HL-60/S4 (cell line): Measurements from ENCODE around the gene CSTF1.

Experiments used
- in situ Hi-C: fragments of 300-500 bp; cut with MboI; formaldehyde crosslinking; loops from 2 replicates; pipeline ENCODE4 v1.14.3; 2022; ENCODE audit warnings: low sequenced_read_pairs

The CSTF1 gene

GRCh38 chr20:56426926-56427325 lies 34.5 kb downstream of the CSTF1 start:
- in situ Hi-C loops = no loop called here

GRCh38 chr20:56427797-56428196 lies 35.4 kb downstream of the CSTF1 start:
- in situ Hi-C loops = no loop called here

DNA sequence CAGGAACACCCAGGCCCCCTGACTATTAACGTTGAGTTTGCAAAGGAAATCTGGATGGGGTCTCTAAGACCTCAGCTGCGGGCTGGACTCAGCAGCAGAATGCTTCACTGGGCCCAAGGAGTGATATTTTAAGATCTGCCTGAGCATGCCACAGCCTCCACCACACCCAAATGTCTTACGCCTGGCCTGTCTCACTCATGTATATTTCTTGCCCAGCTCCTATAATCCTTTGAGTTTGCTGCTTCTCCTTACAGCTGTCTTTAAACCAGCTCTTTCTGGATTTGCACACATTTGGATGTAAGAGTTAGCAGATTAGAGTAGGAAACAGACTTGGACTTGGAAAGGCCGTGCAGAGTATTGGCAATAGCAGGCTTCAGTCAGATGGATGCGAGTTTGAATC lies 36.0 kb downstream of the CSTF1 start:
- in situ Hi-C loops = no loop called here

DNA sequence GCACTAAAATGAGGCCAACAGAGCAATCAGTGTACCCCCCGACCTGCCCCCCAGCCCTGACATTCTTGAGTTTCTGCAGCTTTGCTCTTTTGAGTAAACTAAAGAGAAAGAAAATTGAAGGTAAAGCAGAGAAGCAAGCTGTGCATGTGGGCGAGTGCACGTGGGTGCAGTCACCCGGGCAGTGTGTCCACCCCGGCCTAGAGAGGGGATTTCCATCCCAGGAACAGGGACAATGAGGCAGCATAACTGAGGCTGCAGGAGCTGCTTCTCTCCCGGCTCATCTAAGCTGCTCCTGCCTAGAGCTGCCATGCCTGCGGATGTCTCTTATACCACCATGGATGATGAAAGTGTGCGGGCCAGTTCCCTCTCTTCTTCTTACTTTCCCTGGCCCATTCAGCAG lies 36.4 kb downstream of the CSTF1 start:
- in situ Hi-C loops = no loop called here

DNA sequence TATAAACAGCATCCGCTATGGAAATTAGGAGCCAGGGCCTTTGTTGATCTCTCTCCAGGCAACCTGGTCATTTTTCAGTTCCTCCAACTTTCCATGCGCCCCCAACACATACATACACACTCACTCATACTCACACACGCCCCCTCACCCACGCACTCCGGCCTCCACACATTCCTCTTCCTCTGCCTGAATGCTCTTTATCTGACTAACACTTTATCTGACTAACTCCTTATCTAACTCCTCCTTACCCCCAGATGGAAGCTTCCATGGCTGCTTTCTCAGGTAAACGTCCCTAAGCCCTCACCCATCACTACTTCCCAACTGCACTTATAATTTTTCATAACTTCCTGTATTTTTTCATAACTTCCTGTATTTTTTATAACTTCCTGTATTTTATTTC lies 37.1 kb downstream of the CSTF1 start:
- in situ Hi-C loops = no loop called here

GRCh38 chr20:56429941-56430340 lies 37.5 kb downstream of the CSTF1 start:
- in situ Hi-C loops = no loop called here

- in situ Hi-C loops = no loop called here
Observed at GRCh38 chr20:56430461-56430860, 38.0 kb downstream of the CSTF1 start.

GRCh38 chr20:56430957-56431356 lies 38.5 kb downstream of the CSTF1 start:
- in situ Hi-C loops = no loop called here

GRCh38 chr20:56431471-56431870 lies 39.0 kb downstream of the CSTF1 start:
- in situ Hi-C loops = no loop called here

DNA sequence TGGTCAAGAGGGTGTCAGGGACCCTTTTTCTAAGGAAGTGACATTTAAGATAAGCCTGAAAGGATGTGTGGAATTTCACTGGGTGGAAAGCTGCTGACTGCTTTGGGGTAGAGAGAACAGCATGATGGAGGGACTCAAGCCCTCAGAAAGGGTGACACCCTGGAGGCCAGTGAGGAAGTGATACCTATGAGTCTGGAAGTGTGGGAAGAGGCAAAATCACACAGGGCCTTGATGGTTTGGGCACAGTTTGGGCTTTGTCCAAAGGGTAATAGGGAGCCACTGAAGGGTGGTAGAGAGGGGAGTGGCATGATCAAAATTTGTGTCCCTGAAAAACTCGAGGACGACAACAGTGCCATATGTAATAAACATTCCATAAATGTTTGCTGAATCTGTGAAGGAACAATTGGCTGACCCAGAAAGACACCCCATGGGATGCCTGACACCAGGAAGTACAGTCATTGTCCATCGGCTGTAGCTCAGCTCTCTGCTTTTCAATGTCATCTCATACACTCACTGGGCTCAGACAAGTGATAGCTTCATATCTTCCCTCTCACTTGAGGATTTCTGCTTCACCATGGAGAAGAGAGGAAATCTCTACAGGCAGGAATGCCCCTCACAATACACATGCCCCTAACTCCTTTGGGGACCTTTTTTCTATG lies 40.9 kb downstream of the CSTF1 start:
- in situ Hi-C loops = no loop called here

DNA sequence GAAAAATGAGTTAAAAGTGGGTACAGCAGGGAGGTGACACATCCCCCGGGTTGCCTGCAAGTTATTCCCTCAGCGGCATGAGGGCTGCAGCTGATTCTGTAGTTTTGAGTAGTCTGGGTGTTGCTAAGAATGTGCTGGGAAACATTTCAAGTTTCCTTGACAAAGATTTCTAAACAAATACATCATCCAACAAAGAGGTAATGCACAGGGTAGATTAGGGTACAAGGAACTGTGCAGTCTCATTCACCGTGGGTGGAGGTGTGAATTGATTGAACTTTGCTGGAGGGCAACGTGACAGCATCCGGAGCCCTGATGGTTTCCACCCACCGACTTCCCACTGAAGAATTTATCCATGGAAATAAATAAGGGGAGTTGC lies 41.4 kb downstream of the CSTF1 start:
- in situ Hi-C loops = no loop called here

GRCh38 chr20:56437196-56437960 lies 44.9 kb downstream of the CSTF1 start:
- in situ Hi-C loops = no loop called here

DNA sequence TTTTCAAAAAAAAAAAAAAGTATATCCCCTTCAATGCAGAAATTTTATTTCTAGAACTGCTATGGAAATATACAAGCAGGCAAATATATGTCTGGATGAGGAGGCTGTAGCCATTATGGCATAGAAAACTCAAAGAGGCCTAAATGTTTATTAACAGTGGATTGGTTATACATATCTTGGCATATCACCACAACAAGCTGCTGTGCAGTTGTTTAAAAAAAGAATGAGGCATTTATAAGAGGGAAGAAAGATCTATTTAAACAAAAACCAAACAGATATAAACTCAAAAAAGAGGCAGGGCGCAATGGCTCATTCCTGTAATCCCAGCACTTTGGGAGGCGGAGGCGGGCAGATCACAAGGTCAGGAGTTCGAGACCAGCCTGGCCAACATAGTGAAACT lies 45.8 kb downstream of the CSTF1 start:
- in situ Hi-C loops = no loop called here

GRCh38 chr20:56439771-56440291 lies 47.4 kb downstream of the CSTF1 start:
- in situ Hi-C loops = no loop called here

GRCh38 chr20:56440346-56441007 lies 48.0 kb downstream of the CSTF1 start:
- in situ Hi-C loops = no loop called here

GRCh38 chr20:56442389-56443365 lies 50.2 kb downstream of the CSTF1 start:
- in situ Hi-C loops = no loop called here

DNA sequence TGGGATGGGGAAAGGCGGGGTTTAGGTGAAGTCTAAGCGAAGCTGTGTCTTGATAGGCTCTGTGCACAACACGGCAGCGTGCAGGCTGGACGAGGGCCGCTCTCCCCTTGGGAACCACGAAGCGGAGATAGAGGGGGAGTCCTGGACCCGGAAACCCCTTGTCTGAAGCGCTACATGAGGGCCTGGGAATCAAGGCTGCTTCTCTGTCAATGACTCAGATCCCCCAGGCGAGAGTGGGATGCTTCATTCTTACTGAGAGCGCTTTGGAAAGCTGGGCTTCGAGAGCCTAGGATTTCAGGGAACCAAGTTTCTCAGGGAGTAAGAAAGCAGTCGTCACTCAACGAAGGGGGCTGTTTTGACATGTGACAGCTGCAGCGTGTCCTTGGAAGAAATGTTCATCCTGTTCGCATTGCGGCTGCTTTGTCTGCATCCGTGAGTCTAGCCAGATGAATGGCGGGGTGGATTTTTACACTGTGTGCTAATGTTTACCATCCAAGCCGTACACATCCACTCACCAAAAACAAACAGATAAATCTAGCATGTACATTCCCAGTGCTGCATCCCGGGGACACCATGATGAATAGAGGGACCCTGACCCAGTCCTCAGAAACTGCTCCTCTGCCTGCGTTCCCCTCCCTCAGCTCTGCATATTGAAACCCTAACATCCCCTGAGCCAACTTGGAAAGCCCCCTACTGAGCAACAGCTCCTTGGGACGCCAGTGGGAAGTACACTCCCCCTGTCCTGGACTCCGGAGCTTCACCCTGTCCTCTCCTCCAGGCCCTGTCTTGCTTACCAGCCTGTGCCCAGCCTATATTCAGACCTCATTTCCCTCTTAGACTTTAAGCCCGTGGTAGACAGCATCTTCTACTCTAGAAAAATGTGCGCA lies 51.5 kb downstream of the CSTF1 start:
- in situ Hi-C loops = no loop called here

DNA sequence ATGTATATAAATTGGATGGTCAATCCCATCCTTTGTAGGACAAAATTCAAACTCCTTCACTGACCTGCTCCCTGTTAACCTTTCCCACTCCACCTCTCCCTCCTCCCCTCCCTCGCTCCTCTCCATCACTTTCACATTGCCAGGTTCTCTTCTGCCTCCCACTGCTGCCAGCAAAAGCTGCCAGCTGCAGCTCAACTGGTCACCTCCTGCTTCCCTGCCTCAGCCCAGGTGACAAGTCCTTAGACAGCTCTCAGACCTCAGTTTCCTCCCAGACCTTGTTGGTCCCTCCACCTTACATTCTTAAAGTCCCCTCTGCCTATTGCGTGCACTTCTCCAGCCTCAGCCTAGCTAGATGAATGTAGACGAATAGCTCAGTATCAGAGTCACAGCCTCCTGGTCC lies 52.7 kb downstream of the CSTF1 start:
- in situ Hi-C loops = no loop called here

GRCh38 chr20:56445540-56445939 lies 53.1 kb downstream of the CSTF1 start:
- in situ Hi-C loops = no loop called here

DNA sequence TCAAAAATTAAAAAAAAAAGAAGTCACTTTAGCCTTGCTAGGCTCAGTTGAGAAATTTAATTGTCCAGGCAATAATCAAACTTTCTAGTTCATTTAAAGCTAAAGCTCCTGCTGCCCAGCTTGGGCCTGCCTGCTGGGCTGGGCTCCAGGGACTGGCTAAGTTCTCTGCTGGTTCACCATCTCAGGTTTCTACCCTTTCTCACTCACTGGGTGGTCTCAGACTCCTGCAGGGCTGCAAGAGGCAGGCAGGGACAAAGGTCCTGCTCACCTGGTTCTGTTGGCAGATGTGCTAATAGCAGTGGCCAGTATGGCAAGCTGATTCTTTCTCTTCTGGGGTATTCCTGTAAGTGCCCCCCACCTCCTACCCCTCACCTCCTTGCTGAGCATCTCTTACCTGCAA lies 54.8 kb downstream of the CSTF1 start:
- in situ Hi-C loops = no loop called here
